Cardiac muscle cell (in vitro differentiated cells and primary cell): ENCODE results near the gene PADI3. TPM values are rescaled to one million over a fixed set of nuclear protein-coding genes. Genes with fewer than 3 reads are reported as not detected.

ENCODE experiments used
- DNase-seq, 2 donors: peaks; one replicate each; pipeline versions ENCODE4 v3.0.0 to v3.0.0-alpha.2; 2010 to 2017; ENCODE audit warnings: low read depth in 1 of 2, low spot score in 1 of 2
- H3K27ac ChIP-seq: fragments of 200-600 bp; sonication (generic); 2 replicates; pipeline ENCODE4 v1.5.1; 2016
- H3K27me3 ChIP-seq: fragments of 200-600 bp; sonication (generic); 2 replicates; pipeline ENCODE4 v1.6.0; 2016; ENCODE audit warnings: control low read depth
- H3K36me3 ChIP-seq: fragments of 200-600 bp; sonication (generic); 2 replicates; pipeline ENCODE4 v1.5.1; 2016; ENCODE audit warnings: control low read depth
- H3K4me1 ChIP-seq: fragments of 200-600 bp; sonication (generic); 2 replicates; pipeline ENCODE4 v1.8.1; 2017; ENCODE audit warnings: low read depth, mild to moderate bottlenecking, mixed run types
- H3K4me3 ChIP-seq: fragments of 200-600 bp; sonication (generic); 2 replicates; pipeline ENCODE4 v1.5.1; 2016; ENCODE audit warnings: mild to moderate bottlenecking
- H3K9me3 ChIP-seq: fragments of 200-600 bp; sonication (generic); 2 replicates; pipeline ENCODE4 v1.5.1; 2017; ENCODE audit warnings: low read depth, mild to moderate bottlenecking, control low read depth
- polyA plus RNA-seq: library from polyadenylated mRNA; unstranded; fragments of >200 nt; fragmentation: Nextera tagmentation; extraction: Ambion mirVana; gene quantifications from 2 replicates; pipeline ENCODE4 v1.2.1, GENCODE V29; 2016
- total RNA-seq: library from RNA; depleted of rRNA; stranded (reverse); fragments of >200 nt; gene quantifications from 2 replicates; pipeline ENCODE4 v1.2.3, GENCODE V29; 2016
- TF ChIP-seq, protein P1 (sequence below): IDR thresholded peaks from 2 replicates; pipeline ENCODE4 v1.5.1; 2012; ENCODE audit warnings: low read depth, mild to moderate bottlenecking, low read length

PADI3 gene
- total and polyA plus RNA-seq, 2 experiments from 2014 or later: 0.24 TPM; not detected in 1

DNA sequence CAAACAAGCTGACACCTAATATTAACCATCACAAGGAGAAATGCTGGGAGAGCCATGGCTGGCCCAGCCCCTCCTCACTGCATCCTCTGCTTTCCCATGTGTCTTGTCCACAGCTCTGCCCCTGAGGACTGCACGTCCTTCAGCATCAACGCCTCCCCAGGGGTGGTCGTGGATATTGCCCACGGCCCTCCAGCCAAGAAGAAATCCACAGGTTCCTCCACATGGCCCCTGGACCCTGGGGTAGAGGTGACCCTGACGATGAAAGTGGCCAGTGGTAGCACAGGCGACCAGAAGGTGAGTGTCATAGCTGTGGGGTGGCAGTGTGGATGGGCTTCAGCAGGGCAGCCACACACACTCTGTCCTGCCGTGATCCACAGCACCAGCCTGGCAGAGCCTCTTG, 82.0 kb downstream of the PADI3 start:
- DNase-seq: no peak
- H3K4me3 ChIP-seq: no peak overlapping the region
- H3K27ac ChIP-seq: no peak overlapping the region
- H3K36me3 ChIP-seq: no peaks in the 10 kb centered on the region
- no peaks in the 10 kb centered on the region for H3K27me3 ChIP-seq
- TF ChIP-seq, protein P1, sequence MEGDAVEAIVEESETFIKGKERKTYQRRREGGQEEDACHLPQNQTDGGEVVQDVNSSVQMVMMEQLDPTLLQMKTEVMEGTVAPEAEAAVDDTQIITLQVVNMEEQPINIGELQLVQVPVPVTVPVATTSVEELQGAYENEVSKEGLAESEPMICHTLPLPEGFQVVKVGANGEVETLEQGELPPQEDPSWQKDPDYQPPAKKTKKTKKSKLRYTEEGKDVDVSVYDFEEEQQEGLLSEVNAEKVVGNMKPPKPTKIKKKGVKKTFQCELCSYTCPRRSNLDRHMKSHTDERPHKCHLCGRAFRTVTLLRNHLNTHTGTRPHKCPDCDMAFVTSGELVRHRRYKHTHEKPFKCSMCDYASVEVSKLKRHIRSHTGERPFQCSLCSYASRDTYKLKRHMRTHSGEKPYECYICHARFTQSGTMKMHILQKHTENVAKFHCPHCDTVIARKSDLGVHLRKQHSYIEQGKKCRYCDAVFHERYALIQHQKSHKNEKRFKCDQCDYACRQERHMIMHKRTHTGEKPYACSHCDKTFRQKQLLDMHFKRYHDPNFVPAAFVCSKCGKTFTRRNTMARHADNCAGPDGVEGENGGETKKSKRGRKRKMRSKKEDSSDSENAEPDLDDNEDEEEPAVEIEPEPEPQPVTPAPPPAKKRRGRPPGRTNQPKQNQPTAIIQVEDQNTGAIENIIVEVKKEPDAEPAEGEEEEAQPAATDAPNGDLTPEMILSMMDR: no peak
- no peaks in the 10 kb centered on the region for H3K4me1 ChIP-seq
- H3K9me3 ChIP-seq: no peaks in the 10 kb centered on the region

DNA sequence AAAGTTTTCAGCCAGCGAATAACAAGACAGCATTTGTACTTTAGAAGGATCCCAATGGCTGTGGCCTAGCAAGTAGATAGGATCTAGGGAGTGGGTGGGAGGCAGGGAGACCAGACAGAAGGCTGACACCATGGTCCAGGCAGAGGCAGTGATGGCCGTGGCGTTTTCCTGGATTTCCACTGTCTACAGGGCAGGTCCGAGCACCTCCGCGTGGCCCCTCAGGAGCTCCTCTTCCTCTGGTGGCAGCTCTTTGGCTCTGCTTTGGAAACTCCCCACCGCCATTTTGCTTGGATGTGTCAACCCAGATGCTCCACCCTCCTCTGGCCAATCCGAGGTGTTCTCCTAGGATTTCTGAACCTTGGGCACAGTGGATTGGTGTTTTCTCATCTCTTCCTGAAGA, 84.2 kb downstream of the PADI3 start:
- Histone ChIP-seq H3K9me3 (no peaks in the 10 kb centered on the region), H3K27me3 (no peaks in the 10 kb centered on the region), H3K4me3 (no peak overlapping the region), H3K36me3 (no peaks in the 10 kb centered on the region), H3K4me1 (no peaks in the 10 kb centered on the region), H3K27ac (no peak overlapping the region)
- DNase-seq: no peak
- TF ChIP-seq, protein P1: no peak

Other genes with a start within 250 kb of the PADI3 start
- 44.7 and 70.9 TPM in 2 replicates for gene ATP13A2, start 237.2 kb upstream of the PADI3 start, total RNA-seq
- 55.1 and 76.8 TPM in 2 replicates for gene ATP13A2, start 237.2 kb upstream of the PADI3 start, polyA plus RNA-seq
- 126 and 160 TPM in 2 replicates for gene SDHB, start 195.1 kb upstream of the PADI3 start, total RNA-seq
- 156 and 172 TPM in 2 replicates for gene SDHB, start 195.1 kb upstream of the PADI3 start, polyA plus RNA-seq
- 0.54 and 0.67 TPM in 2 replicates for gene PADI2, start 129.6 kb upstream of the PADI3 start, total RNA-seq
- 0.11 and 0.46 TPM in 2 replicates for gene PADI2, start 129.6 kb upstream of the PADI3 start, polyA plus RNA-seq
- 1.3 and 1.7 TPM in 2 replicates for gene PADI1, start 44.0 kb upstream of the PADI3 start, total RNA-seq
- gene PADI1, start 44.0 kb upstream of the PADI3 start, polyA plus RNA-seq: 4.9 and 6.7 TPM in 2 replicates
- gene PADI4, start 59.1 kb downstream of the PADI3 start, total RNA-seq: not detected in 2 replicates
- gene PADI4, start 59.1 kb downstream of the PADI3 start, polyA plus RNA-seq: not detected in 2 replicates
- gene PADI6, start 123.1 kb downstream of the PADI3 start, total RNA-seq: not detected in 2 replicates
- gene PADI6, start 123.1 kb downstream of the PADI3 start, polyA plus RNA-seq: not detected in 2 replicates
- 54.8 and 61.5 TPM in 2 replicates for gene RCC2, start 190.6 kb downstream of the PADI3 start, total RNA-seq
- gene RCC2, start 190.6 kb downstream of the PADI3 start, polyA plus RNA-seq: 34.0 and 39.2 TPM in 2 replicates